Sciatic nerve (tissue), 2 donors: ENCODE results near the gene CABYR. TPM values are rescaled to one million over a fixed set of nuclear protein-coding genes. Genes with fewer than 3 reads are reported as not detected.

Experiments used
- ATAC-seq: fragments of 200-7000 bp; cut with Tn5 transposase; one replicate; pipeline ENCODE4 v1.9.1; 2020; ENCODE audit warnings: mild to moderate bottlenecking, moderate library complexity
- DNase-seq: peaks from one replicate; pipeline ENCODE4 v3.0.0-alpha.2; 2020; ENCODE audit warnings: low spot score
- intact Hi-C: fragments of 100-400 bp; cut with DNase I; formaldehyde crosslinking; loops from one replicate; pipeline ENCODE4 v1.14.2; 2022
- total RNA-seq: library from RNA; stranded (reverse); fragmentation: NEBNext Ultra II Directional; extraction: Animal tissue kit (Norgen Biotek cat#: 25700); gene quantifications from one replicate; pipeline ENCODE4 v1.2.1, GENCODE V29; 2021
- donor health status: DM: no; HTN: no; CAD: no.
- donor health status: DM: no; HTN: no; CAD: no.

The CABYR gene, protein sequence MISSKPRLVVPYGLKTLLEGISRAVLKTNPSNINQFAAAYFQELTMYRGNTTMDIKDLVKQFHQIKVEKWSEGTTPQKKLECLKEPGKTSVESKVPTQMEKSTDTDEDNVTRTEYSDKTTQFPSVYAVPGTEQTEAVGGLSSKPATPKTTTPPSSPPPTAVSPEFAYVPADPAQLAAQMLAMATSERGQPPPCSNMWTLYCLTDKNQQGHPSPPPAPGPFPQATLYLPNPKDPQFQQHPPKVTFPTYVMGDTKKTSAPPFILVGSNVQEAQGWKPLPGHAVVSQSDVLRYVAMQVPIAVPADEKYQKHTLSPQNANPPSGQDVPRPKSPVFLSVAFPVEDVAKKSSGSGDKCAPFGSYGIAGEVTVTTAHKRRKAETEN
- 1.5 TPM for total RNA-seq

DNA sequence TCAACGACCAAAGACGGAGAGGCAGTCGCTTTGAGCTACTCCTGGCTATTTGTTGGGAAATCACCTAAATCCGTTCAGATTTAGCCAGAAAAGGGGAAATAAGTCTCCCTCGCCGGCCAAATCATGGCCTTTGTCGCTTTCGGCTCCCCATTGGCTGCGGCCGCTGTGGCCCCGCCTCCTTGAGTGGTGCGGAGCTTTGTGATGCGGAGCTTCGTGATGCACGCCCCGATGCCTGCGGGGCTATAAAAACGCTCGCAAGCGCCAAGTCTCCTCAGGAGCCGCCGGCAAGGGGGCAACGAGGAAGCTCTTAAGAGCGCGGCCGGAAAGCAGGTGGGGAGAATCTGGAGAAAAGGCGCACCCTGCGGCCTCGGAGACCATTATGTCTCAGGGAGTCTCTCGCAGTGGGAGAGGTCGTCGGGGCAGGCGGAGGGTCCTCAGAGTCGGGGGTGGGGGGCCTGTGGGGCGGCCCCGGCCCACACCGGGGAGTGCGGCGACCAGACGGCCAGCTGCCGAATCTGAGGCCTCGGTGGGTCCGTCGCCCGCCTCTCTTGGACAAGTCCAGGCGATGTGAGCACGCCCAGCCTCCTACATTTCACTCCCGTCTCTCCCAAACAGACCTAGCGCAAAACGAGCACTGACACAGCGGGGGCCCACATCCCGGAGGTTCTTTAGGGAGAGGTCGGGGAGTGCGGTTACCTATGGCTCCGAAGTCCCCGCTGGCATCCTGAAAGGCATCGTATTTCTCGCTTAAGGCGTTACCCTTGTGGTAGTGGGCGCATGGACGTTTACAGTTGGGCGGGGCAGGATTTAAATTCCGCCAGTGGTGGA, at the start of gene CABYR:
CABYR (plus strand) TSS at position 274 of the 828 bp plus-strand sequence. CDS start 4,053 bp downstream, outside the sequence.
- ATAC-seq (peak; percentile 90), DNase-seq (peak; percentile 80)
- intact Hi-C loops: no loop called here

- DNase-seq (no peak), ATAC-seq (no peak)
Observed at GRCh38 chr18:24089076-24089475, 49.8 kb upstream of the CABYR start.

DNA sequence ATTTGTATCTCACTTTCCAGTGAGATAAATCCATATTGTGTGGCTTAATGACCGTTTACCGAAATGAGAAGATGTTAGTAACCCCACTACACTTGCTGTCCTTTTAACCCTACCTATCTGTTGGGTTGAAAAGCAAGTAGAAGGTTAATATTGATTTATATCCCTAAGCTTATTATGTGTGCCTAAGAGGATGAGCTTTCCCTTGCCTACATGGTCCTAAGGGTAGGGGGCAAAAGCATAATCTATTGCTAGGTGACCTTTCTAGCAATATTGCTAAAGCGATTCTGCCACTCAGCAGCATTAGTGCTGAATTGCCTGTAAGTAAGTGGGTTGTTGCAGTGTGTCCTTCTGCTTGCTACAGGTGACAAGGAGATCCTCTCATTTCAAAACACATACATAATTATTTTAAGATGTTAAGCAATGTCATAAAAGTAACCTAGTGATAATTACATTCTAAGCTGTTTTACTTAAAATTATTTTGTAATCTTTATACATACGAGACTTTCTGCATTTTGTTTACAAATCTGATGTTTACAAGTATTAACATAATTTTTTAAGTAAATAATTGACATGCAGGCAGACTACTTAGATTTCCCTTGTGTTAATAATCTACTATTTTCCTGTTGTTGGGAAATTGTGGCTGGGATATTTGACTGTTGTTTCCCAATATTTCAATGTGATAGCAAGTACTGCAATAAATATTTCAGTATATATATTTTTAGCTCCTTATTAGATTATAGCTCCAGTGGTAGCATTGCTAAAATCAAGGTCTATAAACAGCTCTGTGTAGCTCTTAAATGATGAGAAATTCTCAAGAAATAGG, 49.1 kb upstream of the CABYR start:
- no peak for ATAC-seq

More at GRCh38 chr18:24089076-24089475, 49.8 kb upstream of the CABYR start:
- intact Hi-C loops: no loop called here

DNA sequence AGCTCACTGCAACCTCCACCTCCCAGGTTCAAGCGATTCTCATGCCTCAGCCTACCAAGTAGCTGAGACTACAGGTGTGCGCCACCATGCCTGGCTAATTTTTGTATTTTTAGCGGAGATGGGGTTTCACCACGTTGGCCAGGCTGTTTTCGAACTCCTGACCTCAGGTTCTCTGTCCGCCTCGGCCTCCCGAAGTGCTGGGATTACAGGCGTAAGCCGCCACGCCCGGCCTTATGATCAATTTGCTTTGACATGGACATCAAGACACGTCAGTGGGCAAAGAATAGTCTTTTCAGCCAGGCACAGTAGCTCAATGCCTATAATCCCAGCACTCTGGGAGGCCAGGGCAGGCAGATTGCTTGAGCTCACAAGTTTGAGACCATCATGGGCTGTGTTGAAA, 48.0 kb upstream of the CABYR start:
- DNase-seq: no peak

More for the DNA sequence above, 49.1 kb upstream of the CABYR start:
- intact Hi-C loops: no loop called here
- DNase-seq: no peak

GRCh38 chr18:24094561-24094960, 44.3 kb upstream of the CABYR start:
- no peak for ATAC-seq
- no peak for DNase-seq
- intact Hi-C loops: no loop called here

More for the DNA sequence above, 48.0 kb upstream of the CABYR start:
- ATAC-seq: no peak
- intact Hi-C loops: no loop called here

DNA sequence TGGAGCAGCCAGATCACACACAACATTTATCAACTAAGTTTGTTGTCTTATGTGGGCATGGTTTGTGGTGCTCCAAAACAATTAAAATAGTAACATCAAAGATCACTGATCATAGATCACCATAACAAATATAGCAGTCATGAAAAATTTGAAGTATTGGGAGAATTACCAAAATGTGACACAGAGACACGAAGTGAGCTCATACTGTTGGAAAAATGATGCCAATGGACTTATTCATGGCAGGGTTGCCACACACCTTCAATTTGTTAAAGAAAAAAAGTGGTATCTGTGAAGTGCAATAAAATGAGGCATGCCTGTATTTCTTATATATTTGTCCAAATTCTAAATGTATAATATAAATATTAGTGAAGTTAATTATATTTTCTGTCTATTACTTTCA, 42.9 kb upstream of the CABYR start:
- DNase-seq (no peak), ATAC-seq (no peak)
- intact Hi-C loops: no loop called here

- DNase-seq: no peak
- no peak for ATAC-seq
- intact Hi-C loops: no loop called here
Observed at GRCh38 chr18:24103320-24104021, 35.4 kb upstream of the CABYR start.

GRCh38 chr18:24104486-24104885, 34.4 kb upstream of the CABYR start:
- intact Hi-C loops: no loop called here
- no peak for DNase-seq
- no peak for ATAC-seq

- ATAC-seq (no peak), DNase-seq (no peak)
- intact Hi-C loops: no loop called here
Observed at GRCh38 chr18:24108641-24109040, 30.2 kb upstream of the CABYR start.

- DNase-seq (no peak), ATAC-seq (no peak)
- intact Hi-C loops: no loop called here
Observed at GRCh38 chr18:24111936-24112335, 26.9 kb upstream of the CABYR start.

DNA sequence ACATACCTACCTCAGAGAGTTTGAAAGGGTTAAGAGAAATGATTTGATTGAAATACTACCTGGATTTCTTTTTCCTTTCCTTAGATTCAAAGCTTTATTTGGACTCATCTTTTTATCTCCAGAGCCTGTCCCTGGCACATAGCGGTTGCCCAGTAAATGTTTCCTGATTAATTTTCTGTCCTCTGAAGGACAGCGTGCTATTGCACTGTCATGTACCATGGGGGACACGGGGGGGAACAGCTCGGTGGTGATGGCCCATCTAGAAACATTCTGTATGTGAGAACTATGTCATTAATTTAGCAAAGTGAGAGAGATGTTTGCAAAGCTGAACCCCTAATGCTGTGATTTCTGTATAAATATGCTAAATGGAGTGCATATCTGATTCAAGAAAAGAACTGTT, 26.4 kb upstream of the CABYR start:
- DNase-seq (no peak), ATAC-seq (no peak)
- intact Hi-C loops: no loop called here

DNA sequence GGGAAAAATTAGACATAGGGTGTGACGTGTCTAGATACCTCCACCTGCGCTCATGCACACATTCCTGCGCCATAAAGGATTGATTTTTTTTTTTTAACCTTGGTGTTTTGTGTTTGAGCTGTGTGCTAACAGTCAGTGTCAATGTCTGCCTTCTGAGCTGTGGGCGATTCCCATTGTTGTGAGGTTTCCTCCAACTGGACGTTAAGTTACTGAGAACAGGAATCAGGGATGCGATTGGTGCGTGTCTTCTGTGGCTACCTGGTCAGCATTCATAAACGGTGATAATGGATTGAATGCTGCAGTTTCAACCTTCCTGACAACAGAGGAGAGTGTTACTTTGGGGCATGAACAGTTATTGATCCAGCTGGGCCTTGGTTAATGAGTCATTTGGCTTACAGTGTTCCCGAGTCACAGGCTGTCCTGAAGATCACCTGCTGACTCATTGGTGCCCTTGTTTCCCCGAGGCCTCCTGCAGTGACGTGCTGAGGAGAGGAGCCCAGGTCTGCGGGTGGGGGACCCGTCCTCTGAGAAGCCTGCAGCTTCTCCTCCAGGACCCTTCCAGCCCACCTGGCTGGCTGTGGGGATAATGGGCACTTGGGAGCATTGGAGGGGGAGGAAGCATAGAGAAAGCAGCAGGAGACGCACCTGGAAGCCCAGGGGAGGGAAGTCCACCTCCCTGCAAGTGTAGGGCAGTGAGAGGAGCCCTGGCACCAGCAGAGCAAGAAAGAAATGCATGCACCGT, 25.8 kb upstream of the CABYR start:
- no peak for DNase-seq
- intact Hi-C loops: no loop called here
- no peak for ATAC-seq

- no peak for DNase-seq
- intact Hi-C loops: no loop called here
- no peak for ATAC-seq
Observed at GRCh38 chr18:24114924-24115549, 23.8 kb upstream of the CABYR start.

DNA sequence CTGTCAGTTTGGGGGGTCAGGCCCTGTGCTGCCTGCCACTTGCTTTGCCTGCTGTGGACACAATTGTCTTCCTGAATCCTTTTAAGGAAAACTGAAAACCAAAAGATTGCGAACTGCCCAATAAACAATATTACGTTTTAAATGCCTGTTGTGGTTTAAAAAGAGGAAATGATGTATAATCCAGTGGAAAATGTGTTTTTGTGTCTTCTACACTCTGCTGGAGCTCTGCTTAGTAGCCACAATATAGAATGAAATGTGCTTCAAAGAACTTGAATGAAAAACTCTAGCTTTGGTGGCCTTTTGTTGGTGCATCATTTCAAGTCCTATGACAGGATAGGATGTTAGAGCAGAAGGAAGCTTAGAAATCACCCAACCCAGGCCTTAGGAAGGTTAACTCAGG, 23.2 kb upstream of the CABYR start:
- DNase-seq: no peak
- intact Hi-C loops: no loop called here
- no peak for ATAC-seq

DNA sequence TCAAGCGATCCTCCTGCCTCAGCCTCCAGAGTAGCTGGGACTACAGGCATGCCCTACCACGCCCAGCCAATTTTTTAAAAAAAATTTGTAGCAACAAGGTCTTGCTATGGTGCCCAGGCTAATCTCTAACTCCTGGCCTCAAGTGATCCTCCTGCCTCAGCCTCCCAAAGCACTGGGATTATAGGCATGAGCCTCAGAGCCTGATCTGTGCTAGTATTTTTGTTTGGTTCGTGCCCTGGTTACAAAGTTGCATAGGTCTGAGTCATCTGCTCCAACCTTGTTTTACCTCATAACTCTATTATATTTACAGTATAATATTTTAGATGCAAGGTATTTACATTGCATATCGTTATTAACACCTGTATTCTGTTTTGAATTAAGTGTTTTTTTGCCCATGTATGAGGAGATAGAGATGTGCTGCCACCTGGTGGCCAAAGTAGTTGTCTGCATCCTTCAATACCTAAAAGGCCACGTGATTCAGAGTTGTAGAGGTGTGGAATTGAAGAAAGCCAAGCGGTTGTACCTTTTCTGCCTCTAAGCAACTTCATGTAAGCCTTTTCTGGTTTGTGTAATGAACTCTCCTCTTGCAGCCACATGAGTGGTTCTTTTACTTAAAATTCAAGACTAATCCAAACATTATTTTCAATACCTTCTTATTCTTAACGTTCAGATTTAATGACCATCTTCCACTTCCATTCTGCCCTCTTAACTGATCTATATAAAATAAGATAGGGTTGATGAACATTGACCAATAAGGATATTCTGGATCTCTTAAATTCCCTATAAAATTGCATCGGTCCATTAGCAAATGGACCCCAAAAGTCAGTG, 19.9 kb upstream of the CABYR start:
- intact Hi-C loops: no loop called here
- DNase-seq (peak; percentile 83), ATAC-seq (peak; percentile 70)

- no peak for ATAC-seq
- intact Hi-C loops: no loop called here
- DNase-seq: no peak
Observed at GRCh38 chr18:24120676-24121075, 18.2 kb upstream of the CABYR start.

- intact Hi-C loops: no loop called here
- no peak for ATAC-seq
Observed at GRCh38 chr18:24121625-24122024, 17.2 kb upstream of the CABYR start.

More at GRCh38 chr18:24121625-24122024, 17.2 kb upstream of the CABYR start:
- no peak for DNase-seq
